VCaP (cell line): ENCODE results near the gene AQP12A.
"Not testable (repeated sequence)": the region's sequence is repeated elsewhere in the genome, so short reads cannot be mapped to it uniquely, and the experiment has no call there.

Experiments used
- H3K27ac ChIP-seq: fragments of 450-650 bp; 2 replicates; pipeline ENCODE4 v1.5.1; 2017
- CTCF ChIP-seq: fragments of 450-650 bp; conservative IDR thresholded peaks from 2 replicates; pipeline ENCODE4 v1.5.1; 2017; ENCODE audit warnings: mild to moderate bottlenecking, moderate library complexity

Gene AQP12A

GRCh38 chr2:240649331-240649730 is 42.3 kb upstream of the AQP12A start:
- TF ChIP-seq CTCF = no peak
- H3K27ac ChIP-seq = no peak overlapping the region

GRCh38 chr2:240650254-240650965 is 41.3 kb upstream of the AQP12A start:
- H3K27ac ChIP-seq = no peak overlapping the region
- TF ChIP-seq CTCF = no peak

GRCh38 chr2:240651185-240651584 is 40.5 kb upstream of the AQP12A start:
- no peak overlapping the region for H3K27ac ChIP-seq
- no peak for TF ChIP-seq CTCF

- TF ChIP-seq CTCF = no peak
- no peak overlapping the region for H3K27ac ChIP-seq
Measured at GRCh38 chr2:240655931-240656886, 35.5 kb upstream of the AQP12A start.

GRCh38 chr2:240659883-240660282 is 31.8 kb upstream of the AQP12A start:
- not testable (repeated sequence) for H3K27ac ChIP-seq

GRCh38 chr2:240662681-240663080 is 29.0 kb upstream of the AQP12A start:
- no peak for TF ChIP-seq CTCF
- no peak overlapping the region for H3K27ac ChIP-seq

- no peak overlapping the region for H3K27ac ChIP-seq
- no peak for TF ChIP-seq CTCF
Measured at GRCh38 chr2:240663546-240664190, 28.0 kb upstream of the AQP12A start.
